Adipocyte (in vitro differentiated cells): Measurements from ENCODE around the gene UCK2.
A peak's percentile ranks its signal among the peaks of the same experiment; 100 is the strongest.

Experiments
- DNase-seq: peaks from one replicate; pipeline ENCODE4 v3.0.0-alpha.2; 2015; ENCODE audit warnings: low read depth
- H3K27me3 ChIP-seq: replicated peaks from 2 replicates; pipeline ENCODE4 v1.7.0; 2013; ENCODE audit warnings: mild to moderate bottlenecking, low read length, moderate library complexity; ENCODE audit not compliant: control insufficient read depth, insufficient read depth
- H3K36me3 ChIP-seq: 2 replicates; pipeline ENCODE4 v1.7.0; 2013; ENCODE audit warnings: low read length, mild to moderate bottlenecking, moderate library complexity; ENCODE audit not compliant: control insufficient read depth, insufficient read depth, severe bottlenecking
- H3K4me1 ChIP-seq: 2 replicates; pipeline ENCODE4 v1.7.0; 2013; ENCODE audit warnings: mild to moderate bottlenecking, low read length, moderate library complexity; ENCODE audit not compliant: control insufficient read depth, insufficient read depth
- H3K4me3 ChIP-seq: 2 replicates; pipeline ENCODE4 v1.7.0; 2013; ENCODE audit warnings: mild to moderate bottlenecking, low read length, moderate library complexity
- H3K9ac ChIP-seq: 2 replicates; pipeline ENCODE4 v1.7.0; 2013; ENCODE audit warnings: mild to moderate bottlenecking, low read length, moderate library complexity
- H3K9me3 ChIP-seq: 2 replicates; pipeline ENCODE4 v1.7.0; 2013; ENCODE audit warnings: mild to moderate bottlenecking, low read length, moderate library complexity; ENCODE audit not compliant: control insufficient read depth

UCK2 gene

GRCh38 chr1:165928075-165928731, 100.8 kb downstream of the UCK2 start:
- Histone ChIP-seq H3K9ac (no peak overlapping the region), H3K36me3 (no peaks in the 10 kb centered on the region), H3K9me3 (no peaks in the 10 kb centered on the region), H3K27me3 (peaks cover 5% of the 10 kb centered on the region), H3K4me3 (no peak overlapping the region), H3K4me1 (no peaks in the 10 kb centered on the region)
- DNase-seq: peak; percentile 75

GRCh38 chr1:165930961-165931360, 103.5 kb downstream of the UCK2 start:
- Histone ChIP-seq H3K9me3 (no peaks in the 10 kb centered on the region), H3K9ac (no peak overlapping the region), H3K36me3 (no peaks in the 10 kb centered on the region), H3K27me3 (peaks cover 5% of the 10 kb centered on the region), H3K4me3 (no peak overlapping the region), H3K4me1 (no peaks in the 10 kb centered on the region)
- DNase-seq: no peak

DNA sequence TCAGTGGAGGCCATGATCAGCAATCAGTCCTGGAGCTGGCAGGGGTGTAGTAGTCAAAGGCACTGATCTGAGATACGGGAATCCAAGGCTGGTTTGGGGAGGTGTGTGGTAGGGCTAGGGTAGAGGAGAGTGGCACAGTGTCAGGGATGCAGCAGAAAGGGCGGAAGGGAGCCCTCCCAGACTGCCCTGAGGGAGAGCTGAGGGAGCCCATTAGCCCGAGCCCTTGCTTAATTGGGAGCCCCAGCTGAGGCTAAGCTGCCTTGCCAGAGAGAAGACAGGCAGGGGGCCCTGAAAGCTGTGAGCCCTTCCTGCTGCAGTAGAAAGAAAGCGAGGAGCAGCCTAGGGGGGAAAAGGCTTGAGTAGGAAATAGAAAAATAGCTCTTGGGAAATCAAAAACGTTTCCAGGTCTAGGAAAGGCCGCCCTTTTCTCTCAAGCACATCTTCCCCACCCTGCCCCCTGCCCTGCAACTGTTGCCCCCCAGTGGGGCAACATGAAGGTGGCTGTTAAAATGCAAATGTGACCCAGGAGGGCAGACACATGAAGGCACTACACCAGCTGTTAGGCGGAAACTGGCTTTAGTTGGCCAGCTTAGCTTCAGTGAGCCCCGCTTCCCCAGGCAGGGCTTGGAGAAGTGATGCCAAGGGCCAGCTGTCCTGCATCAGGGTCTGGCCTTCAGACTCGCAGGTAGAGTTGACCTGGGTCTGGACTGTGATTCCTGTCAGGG, 106.2 kb downstream of the UCK2 start:
- Histone ChIP-seq H3K36me3 (no peaks in the 10 kb centered on the region), H3K4me3 (no peak overlapping the region), H3K4me1 (no peaks in the 10 kb centered on the region), H3K9me3 (no peaks in the 10 kb centered on the region), H3K9ac (no peak overlapping the region), H3K27me3 (peaks cover 10% of the 10 kb centered on the region)
- DNase-seq: no peak

DNA sequence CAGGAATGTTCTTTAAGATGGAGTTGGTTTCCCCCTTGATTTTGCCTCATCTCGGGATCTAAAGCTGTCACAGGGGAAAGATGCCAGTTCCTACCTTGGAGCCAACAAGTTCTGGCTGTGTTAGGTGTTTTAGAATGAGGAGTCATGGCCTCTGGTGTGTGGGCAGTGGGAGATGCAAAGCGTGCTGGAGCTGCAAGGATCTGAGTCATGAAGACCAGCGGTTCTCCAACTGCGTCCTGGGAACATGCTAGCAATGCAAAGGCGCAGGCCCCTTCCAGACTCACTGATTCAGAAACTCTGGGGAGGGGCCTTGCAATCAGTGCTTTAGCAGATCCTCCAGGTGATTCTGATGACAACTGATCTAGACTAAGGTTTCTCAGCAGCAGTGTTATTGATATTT, 109.1 kb downstream of the UCK2 start:
- H3K36me3 ChIP-seq: no peaks in the 10 kb centered on the region
- H3K4me1 ChIP-seq: no peaks in the 10 kb centered on the region
- H3K27me3 ChIP-seq: peaks cover 13% of the 10 kb centered on the region
- no peak overlapping the region for H3K9ac ChIP-seq
- H3K9me3 ChIP-seq: no peaks in the 10 kb centered on the region
- DNase-seq: no peak
- H3K4me3 ChIP-seq: no peak overlapping the region

DNA sequence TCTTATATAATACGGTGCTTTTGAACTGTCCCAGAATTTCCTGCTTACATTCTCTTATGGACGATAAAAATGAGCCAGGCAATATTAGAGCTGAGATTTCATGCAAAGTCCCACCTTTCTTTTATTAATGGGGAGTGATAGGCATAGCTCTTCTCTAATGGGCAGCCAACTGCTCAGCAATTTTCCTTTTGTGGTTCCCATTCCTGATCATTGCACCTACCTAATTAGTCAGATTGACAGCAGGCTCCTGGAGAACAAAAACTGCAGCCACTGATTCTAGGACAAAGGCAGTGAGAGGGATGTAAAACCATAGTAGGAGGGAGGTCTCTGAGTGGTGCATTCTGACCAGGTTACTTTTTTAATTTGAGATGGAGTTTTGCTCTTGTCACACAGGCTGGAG, 110.4 kb downstream of the UCK2 start:
- no peaks in the 10 kb centered on the region for H3K4me1 ChIP-seq
- H3K36me3 ChIP-seq: no peaks in the 10 kb centered on the region
- peaks cover 21% of the 10 kb centered on the region for H3K27me3 ChIP-seq
- H3K9me3 ChIP-seq: no peaks in the 10 kb centered on the region
- H3K4me3 ChIP-seq: no peak overlapping the region
- DNase-seq: no peak
- H3K9ac ChIP-seq: no peak overlapping the region

- Histone ChIP-seq H3K36me3 (no peaks in the 10 kb centered on the region), H3K9me3 (no peaks in the 10 kb centered on the region), H3K27me3 (peaks cover 22% of the 10 kb centered on the region), H3K4me3 (no peak overlapping the region), H3K4me1 (no peaks in the 10 kb centered on the region), H3K9ac (no peak overlapping the region)
- no peak for DNase-seq
Measured at GRCh38 chr1:165938844-165939243, 111.4 kb downstream of the UCK2 start.

GRCh38 chr1:165941531-165941930, 114.1 kb downstream of the UCK2 start:
- H3K4me3 ChIP-seq: no peak overlapping the region
- H3K27me3 ChIP-seq: peaks cover 22% of the 10 kb centered on the region
- no peak for DNase-seq
- H3K36me3 ChIP-seq: no peaks in the 10 kb centered on the region
- no peaks in the 10 kb centered on the region for H3K9me3 ChIP-seq
- no peak overlapping the region for H3K9ac ChIP-seq
- H3K4me1 ChIP-seq: no peaks in the 10 kb centered on the region

DNA sequence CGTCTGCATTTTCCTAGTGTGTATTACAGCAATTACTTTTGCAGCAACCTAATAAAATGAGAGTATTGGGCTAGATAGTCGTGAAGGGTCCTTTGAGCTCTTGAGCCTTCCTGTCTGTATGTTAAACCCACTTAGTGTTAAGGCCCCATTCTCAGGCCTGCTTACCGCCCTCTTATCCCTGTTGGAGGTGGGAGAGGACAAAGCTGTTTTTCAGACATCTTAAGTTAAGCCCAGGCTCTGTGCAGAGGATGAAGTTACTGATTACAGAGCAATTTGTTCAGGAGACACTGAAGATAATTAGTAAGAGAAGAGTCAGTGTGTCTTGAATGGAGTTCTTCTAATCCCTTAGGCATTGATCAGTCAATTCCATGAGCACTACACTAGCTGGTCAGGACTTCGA, 114.6 kb downstream of the UCK2 start:
- no peaks in the 10 kb centered on the region for H3K9me3 ChIP-seq
- no peak for DNase-seq
- peaks cover 21% of the 10 kb centered on the region for H3K27me3 ChIP-seq
- H3K4me3 ChIP-seq: no peak overlapping the region
- H3K9ac ChIP-seq: no peak overlapping the region
- H3K36me3 ChIP-seq: no peaks in the 10 kb centered on the region
- no peaks in the 10 kb centered on the region for H3K4me1 ChIP-seq

GRCh38 chr1:165942927-165943597, 115.6 kb downstream of the UCK2 start:
- no peaks in the 10 kb centered on the region for H3K36me3 ChIP-seq
- H3K9me3 ChIP-seq: no peaks in the 10 kb centered on the region
- no peak overlapping the region for H3K9ac ChIP-seq
- no peak overlapping the region for H3K4me3 ChIP-seq
- no peaks in the 10 kb centered on the region for H3K4me1 ChIP-seq
- peaks cover 21% of the 10 kb centered on the region for H3K27me3 ChIP-seq
- DNase-seq: peak; percentile 6

- no peaks in the 10 kb centered on the region for H3K4me1 ChIP-seq
Measured at GRCh38 chr1:165945911-165946310, 118.5 kb downstream of the UCK2 start.

DNA sequence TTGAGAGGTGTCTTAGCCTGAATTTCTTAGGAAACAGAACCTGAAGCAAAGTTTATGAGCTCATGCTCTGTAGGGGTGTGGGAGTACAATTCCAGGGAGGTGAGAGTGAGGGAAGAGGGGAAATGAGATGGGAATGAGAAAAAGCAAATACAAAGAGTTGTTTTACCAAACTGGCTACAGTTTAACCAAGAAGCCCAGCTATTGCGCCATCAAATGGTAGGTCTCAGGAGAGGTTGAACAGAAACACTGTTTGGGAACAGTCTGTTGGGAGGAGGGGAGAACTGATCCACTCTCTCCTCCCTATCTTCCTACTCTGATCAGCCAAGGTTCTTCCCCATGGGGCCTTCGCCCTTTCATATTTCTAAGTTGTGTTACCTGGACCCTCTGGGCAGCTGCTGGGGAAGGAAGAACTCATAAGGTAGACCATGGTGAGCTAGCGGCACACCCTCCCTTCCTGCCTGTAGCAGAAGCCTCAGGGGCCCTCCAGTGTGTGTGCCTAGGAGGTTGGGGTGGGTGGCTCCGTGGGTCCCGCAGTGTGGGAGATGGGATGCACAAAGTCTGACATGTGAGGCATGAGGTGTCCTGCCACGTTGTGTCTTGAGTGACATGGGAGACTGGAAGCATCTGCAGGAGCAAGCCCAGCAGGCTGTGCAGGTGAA, 120.5 kb downstream of the UCK2 start:
- Histone ChIP-seq H3K9me3 (no peaks in the 10 kb centered on the region), H3K36me3 (no peaks in the 10 kb centered on the region), H3K9ac (no peak overlapping the region), H3K27me3 (peaks cover 4% of the 10 kb centered on the region), H3K4me1 (no peaks in the 10 kb centered on the region), H3K4me3 (no peak overlapping the region)
- no peak for DNase-seq

More at GRCh38 chr1:165945911-165946310, 118.5 kb downstream of the UCK2 start:
- H3K9ac ChIP-seq: no peak overlapping the region
- no peaks in the 10 kb centered on the region for H3K36me3 ChIP-seq
- peaks cover 13% of the 10 kb centered on the region for H3K27me3 ChIP-seq
- no peaks in the 10 kb centered on the region for H3K9me3 ChIP-seq
- no peak overlapping the region for H3K4me3 ChIP-seq
- DNase-seq: no peak
